ENCODE data around the gene RMP24.

RMP24 gene

DNA sequence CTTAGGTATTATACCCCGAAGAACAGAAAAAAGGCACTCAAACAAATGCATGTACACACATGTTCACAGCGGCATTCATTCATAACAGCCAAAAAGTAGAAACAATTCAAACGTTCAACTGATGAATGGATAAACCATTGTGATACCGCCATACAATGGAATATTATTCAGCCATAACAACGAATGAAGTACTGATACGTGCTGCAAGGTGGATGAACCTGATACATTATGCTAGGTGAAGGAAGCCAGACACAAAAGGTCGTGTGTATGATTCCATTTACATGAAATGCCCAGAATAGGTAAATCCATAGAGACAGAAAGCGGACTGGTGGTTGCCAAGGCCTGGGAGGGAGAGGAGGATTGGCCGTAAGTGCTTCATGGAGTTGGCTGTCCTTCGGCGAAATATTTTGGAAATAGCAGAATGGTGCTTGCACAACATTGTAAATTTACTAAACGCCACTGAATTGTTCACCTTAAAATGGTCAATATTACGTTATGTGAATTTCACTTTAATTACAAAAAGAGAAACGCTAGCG is 750 bp upstream of the RMP24 start:
- POLR2A ChIA-PET, result interaction anchor here (0.6 kb wide), 1 partner anchor 12 kb away, joined by 5 read pairs; no protein-coding TSS in a partner anchor
- intact Hi-C loops (cut with micrococcal nuclease; ENCODE audit: unreplicated experiment), result loop anchor here (5.0 kb wide), 1 partner anchor 96 kb away; the partner anchor contains the start of gene RPRD1A
- H3K9me3 Mint-ChIP-seq (ENCODE audit: unreplicated experiment), result no peaks in the 10 kb centered on the region
- no peaks in the 10 kb centered on the region for H3K27me3 Mint-ChIP-seq (ENCODE audit: insufficient read depth, unreplicated experiment)
- peaks cover 8% of the 10 kb centered on the region for H3K4me1 Mint-ChIP-seq (ENCODE audit: low read depth, unreplicated experiment)
- H3K27ac Mint-ChIP-seq (ENCODE audit: unreplicated experiment), result peak overlapping the region; percentile 69
- H3K36me3 Mint-ChIP-seq (ENCODE audit: insufficient read depth, unreplicated experiment), result peaks cover 21% of the 10 kb centered on the region
- TSS peak; percentile 32 for BruUV-seq (replicated peaks)
- Histone ChIP-seq H3K9me3 (no peaks in the 10 kb centered on the region), H3K4me1 (no peaks in the 10 kb centered on the region), H3K4me3 (ENCODE audit: low read depth, low read length) (peak overlapping the region; percentile 46), H3K36me3 (ENCODE audit: control insufficient read depth, insufficient read depth, low read length) (no peaks in the 10 kb centered on the region), H3K27me3 (replicated peaks; ENCODE audit: control insufficient read depth, insufficient read depth, low read length) (no peaks in the 10 kb centered on the region)
- CTCF ChIA-PET, result interaction anchor here (0.5 kb wide), 1 partner anchor 85 kb away, joined by 4 read pairs; no protein-coding TSS in a partner anchor
- no peak for DNase-seq
- H3K4me3 Mint-ChIP-seq (ENCODE audit: unreplicated experiment), result peak overlapping the region; percentile 92
- TF ChIP-seq, protein P1, sequence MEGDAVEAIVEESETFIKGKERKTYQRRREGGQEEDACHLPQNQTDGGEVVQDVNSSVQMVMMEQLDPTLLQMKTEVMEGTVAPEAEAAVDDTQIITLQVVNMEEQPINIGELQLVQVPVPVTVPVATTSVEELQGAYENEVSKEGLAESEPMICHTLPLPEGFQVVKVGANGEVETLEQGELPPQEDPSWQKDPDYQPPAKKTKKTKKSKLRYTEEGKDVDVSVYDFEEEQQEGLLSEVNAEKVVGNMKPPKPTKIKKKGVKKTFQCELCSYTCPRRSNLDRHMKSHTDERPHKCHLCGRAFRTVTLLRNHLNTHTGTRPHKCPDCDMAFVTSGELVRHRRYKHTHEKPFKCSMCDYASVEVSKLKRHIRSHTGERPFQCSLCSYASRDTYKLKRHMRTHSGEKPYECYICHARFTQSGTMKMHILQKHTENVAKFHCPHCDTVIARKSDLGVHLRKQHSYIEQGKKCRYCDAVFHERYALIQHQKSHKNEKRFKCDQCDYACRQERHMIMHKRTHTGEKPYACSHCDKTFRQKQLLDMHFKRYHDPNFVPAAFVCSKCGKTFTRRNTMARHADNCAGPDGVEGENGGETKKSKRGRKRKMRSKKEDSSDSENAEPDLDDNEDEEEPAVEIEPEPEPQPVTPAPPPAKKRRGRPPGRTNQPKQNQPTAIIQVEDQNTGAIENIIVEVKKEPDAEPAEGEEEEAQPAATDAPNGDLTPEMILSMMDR (IDR thresholded peaks at IDR 0.05; ENCODE audit: insufficient read depth in 1 of 2, low read depth in 1 of 2, low read length in 1 of 2, severe bottlenecking in 1 of 2, unreplicated experiment in 1 of 2), result no peak

DNA sequence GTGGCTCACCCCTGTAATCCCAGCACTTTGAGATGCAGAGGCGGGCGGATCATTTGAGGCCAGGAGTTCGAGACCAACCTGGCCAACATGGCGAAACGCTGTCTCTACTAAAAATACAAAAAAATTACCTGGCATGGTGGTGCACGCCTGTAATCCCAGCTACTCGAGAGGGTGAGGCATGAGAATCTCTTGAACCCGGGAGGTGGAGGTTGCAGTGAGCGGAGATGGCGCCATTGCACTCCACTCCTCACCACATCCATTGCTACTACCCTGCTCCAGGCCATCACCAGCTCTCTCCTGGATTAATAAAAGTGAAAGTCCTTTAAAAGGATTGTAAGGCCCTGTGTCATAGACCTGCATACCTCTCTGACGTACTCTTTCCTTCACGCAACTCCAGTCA is 1.2 kb downstream of the RMP24 start:
- Mint-ChIP-seq H3K4me3 (ENCODE audit: unreplicated experiment) (peak overlapping the region; percentile 92), H3K27me3 (ENCODE audit: insufficient read depth, unreplicated experiment) (no peaks in the 10 kb centered on the region), H3K27ac (ENCODE audit: unreplicated experiment) (no peak overlapping the region), H3K9me3 (ENCODE audit: unreplicated experiment) (no peaks in the 10 kb centered on the region), H3K4me1 (ENCODE audit: low read depth, unreplicated experiment) (peaks cover 8% of the 10 kb centered on the region), H3K36me3 (ENCODE audit: insufficient read depth, unreplicated experiment) (peaks cover 35% of the 10 kb centered on the region)
- no peaks in the 10 kb centered on the region for H3K36me3 ChIP-seq (ENCODE audit: control insufficient read depth, insufficient read depth, low read length)
- peak overlapping the region; percentile 58; the same call in 1 of the 2 replicates for H3K4me3 ChIP-seq (ENCODE audit: low read depth, low read length)
- no peaks in the 10 kb centered on the region for H3K4me1 ChIP-seq
- TF ChIP-seq, protein P1 (IDR thresholded peaks at IDR 0.05; ENCODE audit: insufficient read depth in 1 of 2, low read depth in 1 of 2, low read length in 1 of 2, severe bottlenecking in 1 of 2, unreplicated experiment in 1 of 2), result no peak
- ChIA-PET POLR2A (no interaction called here), CTCF (no interaction called here)
- no TSS peak for BruUV-seq (replicated peaks)
- intact Hi-C loops (cut with micrococcal nuclease; ENCODE audit: unreplicated experiment), result loop anchor here (5.0 kb wide), 1 partner anchor 94 kb away; the partner anchor contains the start of gene RPRD1A
- no peaks in the 10 kb centered on the region for H3K9me3 ChIP-seq
- DNase-seq, result no peak
- no peaks in the 10 kb centered on the region for H3K27me3 ChIP-seq (replicated peaks; ENCODE audit: control insufficient read depth, insufficient read depth, low read length)

DNA sequence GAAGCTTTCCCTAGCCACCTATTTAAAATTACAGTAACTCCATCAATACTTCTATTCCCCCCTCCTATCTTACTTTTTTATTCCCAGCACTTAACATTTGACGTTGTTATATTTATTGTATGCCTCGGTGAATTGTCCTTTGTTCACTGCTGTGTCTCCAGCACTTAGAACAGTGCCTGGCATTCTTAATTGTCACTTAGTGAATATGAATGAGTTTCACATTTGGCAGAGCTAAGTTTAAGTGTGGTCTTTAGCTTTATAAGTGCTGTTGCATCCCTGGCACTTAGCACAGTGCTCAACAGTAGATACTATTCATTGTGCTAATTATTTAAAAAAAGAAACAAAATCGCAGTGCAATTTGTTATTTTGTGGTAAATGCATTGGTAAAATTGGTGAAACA is 1.7 kb downstream of the RMP24 start:
- intact Hi-C loops (cut with micrococcal nuclease; ENCODE audit: unreplicated experiment), result loop anchor here (5.0 kb wide), 1 partner anchor 93 kb away; the partner anchor contains the start of gene RPRD1A
- H3K27me3 Mint-ChIP-seq (ENCODE audit: insufficient read depth, unreplicated experiment), result no peaks in the 10 kb centered on the region
- H3K4me3 ChIP-seq (ENCODE audit: low read depth, low read length), result no peak overlapping the region
- no peaks in the 10 kb centered on the region for H3K36me3 ChIP-seq (ENCODE audit: control insufficient read depth, insufficient read depth, low read length)
- H3K36me3 Mint-ChIP-seq (ENCODE audit: insufficient read depth, unreplicated experiment), result peaks cover 35% of the 10 kb centered on the region
- H3K4me1 ChIP-seq, result no peaks in the 10 kb centered on the region
- H3K4me1 Mint-ChIP-seq (ENCODE audit: low read depth, unreplicated experiment), result peaks cover 8% of the 10 kb centered on the region
- POLR2A ChIA-PET, result no interaction called here
- no peaks in the 10 kb centered on the region for H3K9me3 ChIP-seq
- TF ChIP-seq, protein P1 (IDR thresholded peaks at IDR 0.05; ENCODE audit: insufficient read depth in 1 of 2, low read depth in 1 of 2, low read length in 1 of 2, severe bottlenecking in 1 of 2, unreplicated experiment in 1 of 2), result no peak
- CTCF ChIA-PET, result no interaction called here
- H3K27me3 ChIP-seq (replicated peaks; ENCODE audit: control insufficient read depth, insufficient read depth, low read length), result no peaks in the 10 kb centered on the region
- no peaks in the 10 kb centered on the region for H3K9me3 Mint-ChIP-seq (ENCODE audit: unreplicated experiment)
- no peak for DNase-seq
- no peak overlapping the region for H3K27ac Mint-ChIP-seq (ENCODE audit: unreplicated experiment)
- BruUV-seq (replicated peaks), result no TSS peak
- peak overlapping the region; percentile 92 for H3K4me3 Mint-ChIP-seq (ENCODE audit: unreplicated experiment)

All from Caco-2 (cell line).